Spleen (tissue), 7 donors: ENCODE data around the gene CD19.

ENCODE experiments used
- CTCF ChIP-seq, 11 experiments: fragments of 200-600 bp in 7 of 11; fragments of 450-650 bp in 4 of 11; sonication (generic) in 4 of 11; IDR thresholded peaks in 8 of 11; conservative IDR thresholded peaks in 3 of 11; 1 replicate in 7 of 11; 2 replicates in 4 of 11; pipeline versions ENCODE4 v1.4.0 to v1.8.0; 2016 to 2021; ENCODE audit warnings: antibody characterized with exemption in 11 of 11, inconsistent platforms in 4 of 11, mild to moderate bottlenecking in 1 of 11
- POLR2A ChIP-seq, 3 donors: fragments of 450-650 bp; IDR thresholded peaks; one replicate each; pipeline ENCODE4 v1.5.1; 2017; ENCODE audit warnings: antibody characterized with exemption in 3 of 3, mild to moderate bottlenecking in 1 of 3
- POLR2AphosphoS5 ChIP-seq, 3 donors: sonication (generic); formaldehyde crosslinking; IDR thresholded peaks; one replicate each; pipeline ENCODE4 v1.5.1; 2017; ENCODE audit warnings: antibody characterized with exemption in 3 of 3
- donor health status: DM: no; HTN: no; CAD: no; lungs with moderate emphysema.
- donor health status: DM: no; HTN: no; CAD: no.
- donor health status: DM: no; HTN: no; CAD: no.

DNA sequence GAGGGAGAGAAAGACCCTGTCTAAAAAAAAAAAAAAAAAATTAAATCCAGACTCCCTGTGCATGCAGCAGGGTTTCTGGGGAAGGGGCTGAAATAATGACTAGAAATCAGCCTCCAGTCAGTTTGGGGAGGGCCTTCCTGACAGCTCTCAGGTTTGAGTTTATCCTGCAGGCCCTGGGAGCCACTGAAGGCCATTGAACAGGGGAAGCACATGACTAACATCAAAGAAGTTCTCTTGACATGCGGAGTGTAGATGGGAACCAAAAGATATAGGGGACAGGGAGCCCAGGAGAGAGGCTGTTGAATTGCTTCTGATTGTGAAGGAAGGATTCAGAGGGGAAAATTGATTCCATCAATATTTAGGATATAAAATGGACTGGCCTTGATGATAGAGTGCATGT, 4.0 kb upstream of the CD19 start:
- TF ChIP-seq CTCF (IDR thresholded peaks at IDR 0.05 in 8 of 11, conservative IDR thresholded peaks at IDR 0.05 in 3 of 11), result no peak
- TF ChIP-seq POLR2A (IDR thresholded peaks at IDR 0.05), result no peak
- TF ChIP-seq POLR2AphosphoS5 (IDR thresholded peaks at IDR 0.05), result no peak
